Measurements from ENCODE around the gene IL18R1.

GRCh38 chr2:102321941-102322719, 33.5 kb upstream of the IL18R1 start:
- no peak for TF ChIP-seq CTCF (IDR thresholded peaks at IDR 0.05; ENCODE audit: insufficient read depth, low read depth, low read length)
- no peak for TF ChIP-seq EZH2 (IDR thresholded peaks at IDR 0.05; ENCODE audit: insufficient read depth, low read length)
